AG04450 (cell line): ENCODE data around the gene TEAD3. TPM values are rescaled to one million over a fixed set of nuclear protein-coding genes. Genes with fewer than 3 reads are reported as not detected.

ENCODE experiments used
- CTCF ChIA-PET: fragments of 300-600, 350-600 bp; formaldehyde crosslinking; extraction: SDS; loops from one replicate; lab custom pipeline; 2022; ENCODE audit warnings: antibody characterized with exemption, inconsistent platforms; lab: Charles Lee
- POLR2A ChIA-PET: fragments of 350-600 bp; formaldehyde crosslinking; extraction: SDS; loops from one replicate; lab custom pipeline; 2021; ENCODE audit warnings: antibody characterized with exemption, inconsistent platforms; lab: Yijun Ruan, JAX
- DNase-seq: peaks from one replicate; pipeline ENCODE4 v3.0.0-alpha.2; 2011; ENCODE audit warnings: low read depth, low spot score
- H3K27ac ChIP-seq: one replicate; pipeline ENCODE4 v1.5.1; 2012; ENCODE audit warnings: low read depth, low read length, control low read depth
- H3K27me3 ChIP-seq: one replicate; pipeline ENCODE4 v1.6.0; 2012; ENCODE audit warnings: low read length; ENCODE audit not compliant: control insufficient read depth, insufficient read depth
- H3K4me3 ChIP-seq: 2 replicates; pipeline ENCODE4 v1.5.1; 2011; ENCODE audit warnings: mild to moderate bottlenecking, low read depth, low read length, control low read depth
- H3K9me3 ChIP-seq: 2 replicates; pipeline ENCODE4 v1.5.1; 2012; ENCODE audit warnings: low read length; ENCODE audit not compliant: control insufficient read depth, insufficient read depth
- CTCF ChIP-seq: IDR thresholded peaks from 2 replicates; pipeline ENCODE4 v1.5.1; 2011; ENCODE audit warnings: low read depth, low read length, control low read depth, inconsistent platforms
- polyA plus RNA-seq: library from polyadenylated mRNA; depleted of rRNA; stranded (reverse); fragments of >200 nt; gene quantifications from 2 replicates; pipeline ENCODE4 v1.2.3, GENCODE V29; 2011

Gene TEAD3
- polyA plus RNA-seq, 1 experiment, result 16.6 TPM

- CTCF ChIA-PET, result interaction anchor here (1.1 to 2.5 kb wide), 3 partner anchors 9 to 40 kb away, joined by 3 to 13 read pairs (median 11); partner anchors contain the start of gene RPL10A
- DNase-seq, result no peak
- peak overlapping the region; percentile 95 for H3K27ac ChIP-seq
- H3K4me3 ChIP-seq, result peak overlapping the region; percentile 29
- H3K27me3 ChIP-seq, result no peaks in the 10 kb centered on the region
- peaks cover 8% of the 10 kb centered on the region for H3K9me3 ChIP-seq
- no peak for TF ChIP-seq CTCF
- POLR2A ChIA-PET, result interaction anchor here (0.7 to 2.6 kb wide), 10 partner anchors 8 to 58 kb away, joined by 3 to 17 read pairs (median 6); partner anchors contain the start of gene FANCE
These were observed 68.3 kb downstream of the TEAD3 start for GRCh38 chr6:35428421-35429149.

DNA sequence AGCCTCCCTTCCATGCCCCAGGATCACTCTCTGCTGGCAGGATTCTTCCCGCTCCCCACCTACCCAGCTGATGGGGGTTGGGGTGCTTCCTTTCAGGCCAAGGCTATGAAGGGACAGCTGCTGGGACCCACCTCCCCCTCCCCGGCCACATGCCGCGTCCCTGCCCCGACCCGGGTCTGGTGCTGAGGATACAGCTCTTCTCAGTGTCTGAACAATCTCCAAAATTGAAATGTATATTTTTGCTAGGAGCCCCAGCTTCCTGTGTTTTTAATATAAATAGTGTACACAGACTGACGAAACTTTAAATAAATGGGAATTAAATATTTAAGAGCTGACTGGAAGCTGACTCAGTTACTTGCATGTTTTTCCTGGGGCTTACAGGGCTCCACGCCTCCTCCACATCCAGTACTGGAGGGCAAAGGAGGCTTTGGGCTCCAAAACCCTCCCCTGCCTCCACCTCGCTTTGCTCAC is 69.0 kb downstream of the TEAD3 start:
- POLR2A ChIA-PET, result interaction anchor here (0.7 to 2.6 kb wide), 10 partner anchors 8 to 58 kb away, joined by 3 to 17 read pairs (median 6); partner anchors contain the start of gene FANCE
- Histone ChIP-seq H3K9me3 (peaks cover 8% of the 10 kb centered on the region), H3K27me3 (no peaks in the 10 kb centered on the region), H3K27ac (peak overlapping the region; percentile 96), H3K4me3 (peak overlapping the region; percentile 29; the same call in 1 of the 2 replicates)
- CTCF ChIA-PET, result interaction anchor here (1.1 to 2.5 kb wide), 3 partner anchors 8 to 40 kb away, joined by 3 to 13 read pairs (median 11); partner anchors contain the start of gene RPL10A
- no peak for TF ChIP-seq CTCF
- DNase-seq, result peak; percentile 81

DNA sequence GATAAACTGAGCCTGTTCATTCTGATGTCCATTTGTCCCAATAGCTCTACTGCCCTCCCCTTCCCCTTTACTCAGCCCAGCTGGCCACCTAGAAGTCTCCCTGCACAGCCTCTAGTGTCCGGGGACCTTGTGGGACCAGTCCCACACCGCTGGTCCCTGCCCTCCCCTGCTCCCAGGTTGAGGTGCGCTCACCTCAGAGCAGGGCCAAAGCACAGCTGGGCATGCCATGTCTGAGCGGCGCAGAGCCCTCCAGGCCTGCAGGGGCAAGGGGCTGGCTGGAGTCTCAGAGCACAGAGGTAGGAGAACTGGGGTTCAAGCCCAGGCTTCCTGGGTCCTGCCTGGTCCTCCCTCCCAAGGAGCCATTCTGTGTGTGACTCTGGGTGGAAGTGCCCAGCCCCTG is 69.4 kb downstream of the TEAD3 start:
- TF ChIP-seq CTCF, result no peak
- ChIA-PET POLR2A (interaction anchor here (1.0 to 2.6 kb wide), 8 partner anchors 8 to 57 kb away, joined by 4 to 17 read pairs (median 6); partner anchors contain the start of gene FANCE), CTCF (interaction anchor here (1.4 to 2.5 kb wide), 3 partner anchors 8 to 22 kb away, joined by 3 to 13 read pairs (median 11); no protein-coding TSS in a partner anchor)
- DNase-seq, result no peak
- 0 out of 2 replicates have a peak overlapping the region, but pooled peaks have one; percentile 4 for H3K4me3 ChIP-seq
- no peaks in the 10 kb centered on the region for H3K27me3 ChIP-seq
- H3K9me3 ChIP-seq, result peaks cover 8% of the 10 kb centered on the region
- H3K27ac ChIP-seq, result peak overlapping the region; percentile 96

DNA sequence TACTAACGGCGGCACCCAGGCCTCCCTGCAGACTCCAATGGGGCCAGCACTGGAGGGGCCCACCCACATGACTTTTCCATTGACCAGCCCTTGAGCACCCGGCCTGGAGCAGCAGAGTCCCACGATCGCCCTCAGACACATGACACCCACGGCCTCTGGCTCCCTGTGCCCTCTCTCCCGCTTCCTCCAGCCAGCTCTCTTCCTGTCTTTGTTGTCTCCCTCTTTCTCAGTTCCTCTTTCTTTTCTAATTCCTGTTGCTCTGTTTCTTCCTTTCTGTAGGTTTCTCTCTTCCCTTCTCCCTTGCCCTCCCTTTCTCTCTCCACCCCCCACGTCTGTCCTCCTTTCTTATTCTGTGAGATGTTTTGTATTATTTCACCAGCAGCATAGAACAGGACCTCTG is 70.8 kb downstream of the TEAD3 start:
- no peak for TF ChIP-seq CTCF
- CTCF ChIA-PET, result interaction anchor here (1.4 kb wide), 1 partner anchor 23 kb away, joined by 3 read pairs; no protein-coding TSS in a partner anchor
- POLR2A ChIA-PET, result interaction anchor here (1.0 to 2.6 kb wide), 2 partner anchors 11 to 35 kb away, joined by 4 to 11 read pairs; no protein-coding TSS in a partner anchor
- Histone ChIP-seq H3K9me3 (peaks cover 8% of the 10 kb centered on the region), H3K27ac (peak overlapping the region; percentile 96), H3K27me3 (no peaks in the 10 kb centered on the region), H3K4me3 (no peak overlapping the region)
- DNase-seq, result no peak
